AG04450 (cell line): ENCODE data around the gene JDP2. TPM values are rescaled to one million over a fixed set of nuclear protein-coding genes. Genes with fewer than 3 reads are reported as not detected.
"Not testable (repeated sequence)": the region's sequence is repeated elsewhere in the genome, so short reads cannot be mapped to it uniquely, and the experiment has no call there.

ENCODE experiments used
- CTCF ChIA-PET: fragments of 300-600, 350-600 bp; formaldehyde crosslinking; extraction: SDS; loops from one replicate; lab custom pipeline; 2022; ENCODE audit warnings: antibody characterized with exemption, inconsistent platforms; lab: Charles Lee
- POLR2A ChIA-PET: fragments of 350-600 bp; formaldehyde crosslinking; extraction: SDS; loops from one replicate; lab custom pipeline; 2021; ENCODE audit warnings: antibody characterized with exemption, inconsistent platforms; lab: Yijun Ruan, JAX
- DNase-seq: peaks from one replicate; pipeline ENCODE4 v3.0.0-alpha.2; 2011; ENCODE audit warnings: low read depth, low spot score
- H3K27ac ChIP-seq: one replicate; pipeline ENCODE4 v1.5.1; 2012; ENCODE audit warnings: low read depth, low read length, control low read depth
- H3K27me3 ChIP-seq: one replicate; pipeline ENCODE4 v1.6.0; 2012; ENCODE audit warnings: low read length; ENCODE audit not compliant: control insufficient read depth, insufficient read depth
- H3K4me3 ChIP-seq: 2 replicates; pipeline ENCODE4 v1.5.1; 2011; ENCODE audit warnings: mild to moderate bottlenecking, low read depth, low read length, control low read depth
- H3K9me3 ChIP-seq: 2 replicates; pipeline ENCODE4 v1.5.1; 2012; ENCODE audit warnings: low read length; ENCODE audit not compliant: control insufficient read depth, insufficient read depth
- CTCF ChIP-seq: IDR thresholded peaks from 2 replicates; pipeline ENCODE4 v1.5.1; 2011; ENCODE audit warnings: low read depth, low read length, control low read depth, inconsistent platforms
- polyA plus RNA-seq: library from polyadenylated mRNA; depleted of rRNA; stranded (reverse); fragments of >200 nt; gene quantifications from 2 replicates; pipeline ENCODE4 v1.2.3, GENCODE V29; 2011

Gene JDP2
- polyA plus RNA-seq, 1 experiment: 49.1 TPM

- POLR2A ChIA-PET: no interaction called here
- no peak for DNase-seq
- CTCF ChIA-PET: no interaction called here
Observed at GRCh38 chr14:75469606-75470237, 41.9 kb downstream of the JDP2 start.

GRCh38 chr14:75470238-75470797, 42.5 kb downstream of the JDP2 start:
- Histone ChIP-seq H3K27me3 (no peaks in the 10 kb centered on the region), H3K27ac (no peak overlapping the region), H3K4me3 (no peak overlapping the region), H3K9me3 (no peaks in the 10 kb centered on the region)
- no peak for TF ChIP-seq CTCF
- CTCF ChIA-PET: interaction anchor here (0.6 kb wide), 1 partner anchor 18 kb away, joined by 3 read pairs; no protein-coding TSS in a partner anchor
- POLR2A ChIA-PET: no interaction called here
- DNase-seq: no peak

More at GRCh38 chr14:75469606-75470237, 41.9 kb downstream of the JDP2 start:
- Histone ChIP-seq H3K27ac (no peak overlapping the region), H3K4me3 (no peak overlapping the region), H3K27me3 (no peaks in the 10 kb centered on the region), H3K9me3 (no peaks in the 10 kb centered on the region)
- TF ChIP-seq CTCF: no peak

GRCh38 chr14:75471059-75471458, 43.2 kb downstream of the JDP2 start:
- H3K27me3 ChIP-seq: no peaks in the 10 kb centered on the region
- H3K4me3 ChIP-seq: no peak overlapping the region
- POLR2A ChIA-PET: no interaction called here
- CTCF ChIA-PET: interaction anchor here (0.6 kb wide), 1 partner anchor 17 kb away, joined by 3 read pairs; no protein-coding TSS in a partner anchor
- no peaks in the 10 kb centered on the region for H3K9me3 ChIP-seq
- no peak for DNase-seq
- no peak overlapping the region for H3K27ac ChIP-seq
- no peak for TF ChIP-seq CTCF

GRCh38 chr14:75474127-75474526, 46.3 kb downstream of the JDP2 start:
- H3K27ac ChIP-seq, POLR2A ChIA-PET, H3K27me3 ChIP-seq, H3K9me3 ChIP-seq, H3K4me3 ChIP-seq, DNase-seq, CTCF ChIA-PET: not testable (repeated sequence)

- Histone ChIP-seq H3K4me3 (no peak overlapping the region), H3K27me3 (peaks cover 6% of the 10 kb centered on the region), H3K9me3 (no peaks in the 10 kb centered on the region), H3K27ac (peak overlapping the region; percentile 31)
- peak; percentile 13; the same call in 1 of the 2 replicates for TF ChIP-seq CTCF
- no peak for DNase-seq
- ChIA-PET POLR2A (interaction anchor here (0.6 to 0.8 kb wide), 2 partner anchors 19 to 49 kb away, joined by 3 to 5 read pairs; partner anchors contain the start of gene JDP2), CTCF (interaction anchor here (1.0 to 2.2 kb wide), 4 partner anchors 11 to 168 kb away, joined by 5 to 9 read pairs (median 6); no protein-coding TSS in a partner anchor)
Observed at GRCh38 chr14:75476274-75476995, 48.6 kb downstream of the JDP2 start.
